Endothelial cell of hepatic sinusoid (primary cell): ENCODE data around the gene HSD17B12.

ENCODE experiments used
- in situ Hi-C: cut with HindIII; loops from 2 replicates; pipeline ENCODE4 v1.10.0; 2017; ENCODE audit warnings: low sequenced_read_pairs

The HSD17B12 gene

DNA sequence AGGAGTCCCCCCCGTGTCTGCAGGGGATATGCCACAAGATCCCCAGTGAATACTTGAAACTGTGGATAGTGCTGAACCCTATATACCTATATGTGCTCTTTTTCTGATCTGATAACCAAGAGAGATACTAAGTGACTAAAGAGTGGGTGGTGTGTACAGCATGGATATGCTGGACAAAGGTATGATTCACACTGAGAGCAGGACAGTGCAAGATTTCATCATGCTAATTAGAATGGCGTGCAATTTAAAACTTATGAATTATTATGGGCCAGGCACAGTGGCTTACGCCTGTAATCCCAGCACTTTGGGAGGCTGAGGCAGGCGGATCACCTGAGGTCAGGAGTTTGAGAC is 109.9 kb downstream of the HSD17B12 start:
- in situ Hi-C loops, result no loop called here

DNA sequence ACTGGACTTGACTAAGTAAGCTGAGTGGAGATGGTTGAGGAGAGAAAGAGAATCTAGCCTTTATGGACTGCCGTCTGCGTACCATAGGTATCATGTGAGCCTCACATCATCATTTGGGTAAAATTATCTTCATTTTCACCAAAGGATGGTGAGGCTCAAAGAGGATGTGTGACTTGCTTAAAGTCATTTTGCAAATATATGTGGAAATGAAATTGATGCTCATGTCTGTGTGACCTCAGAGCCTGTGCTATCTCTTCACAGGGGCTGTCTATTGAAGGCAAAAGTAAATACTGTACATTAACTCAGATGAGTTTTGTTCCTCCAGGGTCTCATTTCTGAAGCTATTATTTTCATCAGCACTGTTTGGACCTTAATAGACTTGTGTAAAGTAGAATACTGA is 116.8 kb downstream of the HSD17B12 start:
- in situ Hi-C loops, result no loop called here

- in situ Hi-C loops, result no loop called here
Measured at GRCh38 chr11:43797866-43798265, 117.3 kb downstream of the HSD17B12 start.

GRCh38 chr11:43802509-43802908 is 122.0 kb downstream of the HSD17B12 start:
- in situ Hi-C loops, result no loop called here

DNA sequence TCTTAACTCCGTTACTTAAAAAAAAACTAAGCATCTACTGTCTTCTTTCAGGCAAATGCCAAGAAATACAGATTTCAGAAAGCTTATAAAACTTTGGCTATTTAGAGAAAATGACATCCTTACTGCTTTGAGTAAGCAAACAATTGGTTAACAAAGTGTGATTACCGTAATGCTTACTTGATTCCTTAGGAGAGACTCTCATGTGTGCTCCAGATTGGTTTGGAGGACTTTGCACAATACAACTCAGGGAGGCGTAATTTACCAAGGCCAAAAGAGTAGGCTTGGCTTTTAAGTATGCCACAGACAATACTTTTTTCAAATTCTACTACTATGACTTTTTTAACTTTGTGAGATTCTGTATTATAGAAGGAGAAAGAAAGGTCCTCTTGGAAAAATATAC is 123.2 kb downstream of the HSD17B12 start:
- in situ Hi-C loops, result no loop called here

- in situ Hi-C loops, result no loop called here
Measured at GRCh38 chr11:43806976-43807375, 126.4 kb downstream of the HSD17B12 start.

DNA sequence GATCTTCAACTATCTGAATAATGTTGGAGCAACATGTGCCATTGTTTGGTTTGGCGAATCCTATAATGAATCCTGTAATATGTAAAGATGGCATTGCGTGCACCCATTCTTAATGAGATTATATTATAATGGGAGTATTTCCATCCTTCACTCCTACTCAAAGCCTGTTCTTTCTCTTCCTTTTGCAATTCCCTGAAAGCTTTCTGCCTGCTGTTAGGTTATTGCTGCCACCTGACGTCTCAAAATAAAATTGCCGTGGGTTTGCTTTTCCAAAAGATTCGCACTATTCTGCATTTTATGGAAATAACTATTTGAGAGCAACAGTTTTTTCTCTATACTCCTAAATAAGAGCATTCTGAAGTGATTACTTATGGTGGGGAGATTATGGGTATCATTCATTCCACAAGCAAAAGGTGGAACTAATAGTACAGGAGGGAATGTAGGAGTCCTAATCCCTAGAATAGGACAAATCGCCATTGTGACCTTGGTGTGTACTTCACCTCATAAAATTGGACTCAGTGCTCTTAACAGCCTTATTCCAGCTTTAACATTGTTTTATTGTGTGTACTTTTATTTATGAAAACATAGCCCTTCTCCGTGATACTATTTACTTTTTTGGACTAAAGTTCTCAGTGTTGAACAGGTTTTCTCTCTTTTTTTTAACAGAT is 130.5 kb downstream of the HSD17B12 start:
- in situ Hi-C loops, result no loop called here

- in situ Hi-C loops, result no loop called here
Measured at GRCh38 chr11:43812471-43812870, 131.9 kb downstream of the HSD17B12 start.

- in situ Hi-C loops, result no loop called here
Measured at GRCh38 chr11:43818220-43818619, 137.7 kb downstream of the HSD17B12 start.

GRCh38 chr11:43819926-43820325 is 139.4 kb downstream of the HSD17B12 start:
- in situ Hi-C loops, result no loop called here

- in situ Hi-C loops, result no loop called here
Measured at GRCh38 chr11:43823316-43823715, 142.8 kb downstream of the HSD17B12 start.

GRCh38 chr11:43823851-43824250 is 143.3 kb downstream of the HSD17B12 start:
- in situ Hi-C loops, result no loop called here

DNA sequence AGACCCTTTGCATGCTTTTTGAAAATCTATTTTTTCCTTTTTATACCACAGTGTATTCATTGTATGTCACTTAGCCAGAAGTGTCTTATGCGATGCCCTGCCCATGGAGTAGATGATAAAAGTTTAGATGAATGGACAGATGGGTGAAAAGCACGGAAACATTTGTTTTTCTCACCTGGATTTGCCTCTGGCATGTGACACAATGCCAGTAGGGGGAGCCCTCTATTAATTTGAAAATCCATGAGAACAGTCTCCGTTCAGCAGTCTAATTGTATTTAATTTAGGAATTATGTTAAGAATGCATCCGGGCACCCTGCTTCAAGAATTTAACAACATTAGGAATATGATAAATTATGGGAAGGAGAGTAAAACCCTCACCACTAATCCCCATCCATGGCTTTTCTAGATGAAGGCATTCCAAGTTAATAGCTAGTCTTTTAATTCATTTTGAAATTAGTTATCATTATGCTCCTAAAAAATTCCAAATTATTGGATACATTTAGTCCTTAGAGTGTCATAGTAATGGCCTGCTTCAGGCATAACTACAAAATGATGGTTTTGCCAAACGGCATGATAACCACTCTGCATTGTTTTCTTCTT is 144.8 kb downstream of the HSD17B12 start:
- in situ Hi-C loops, result loop anchor here (5.0 kb wide), 1 partner anchor 38 kb away; no protein-coding TSS in a partner anchor

DNA sequence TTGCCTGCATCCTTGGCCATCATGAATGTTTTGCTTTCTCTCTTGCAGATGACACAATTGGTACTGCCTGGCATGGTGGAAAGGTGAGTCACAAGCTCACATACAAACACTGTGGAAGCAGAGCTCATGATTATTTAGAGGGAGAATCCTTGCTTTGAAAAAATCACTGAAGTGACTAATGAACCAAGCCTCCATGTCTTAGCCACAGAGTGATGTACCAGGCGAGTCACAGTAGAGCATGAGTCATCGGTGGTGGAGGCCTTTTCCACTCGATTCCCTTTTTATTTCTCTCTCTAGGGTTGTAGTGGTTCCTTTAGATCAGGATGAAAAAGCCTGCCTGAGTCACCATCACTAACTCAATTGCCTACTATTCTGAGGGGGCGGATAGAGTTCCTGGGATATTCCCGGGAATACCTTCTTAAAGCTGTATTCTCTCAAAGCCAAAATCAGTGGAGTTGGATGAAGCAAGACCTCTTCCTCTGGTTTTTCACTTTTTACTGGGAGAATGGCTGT is 150.4 kb downstream of the HSD17B12 start:
- in situ Hi-C loops, result no loop called here

- in situ Hi-C loops, result no loop called here
Measured at GRCh38 chr11:43832536-43832935, 152.0 kb downstream of the HSD17B12 start.

DNA sequence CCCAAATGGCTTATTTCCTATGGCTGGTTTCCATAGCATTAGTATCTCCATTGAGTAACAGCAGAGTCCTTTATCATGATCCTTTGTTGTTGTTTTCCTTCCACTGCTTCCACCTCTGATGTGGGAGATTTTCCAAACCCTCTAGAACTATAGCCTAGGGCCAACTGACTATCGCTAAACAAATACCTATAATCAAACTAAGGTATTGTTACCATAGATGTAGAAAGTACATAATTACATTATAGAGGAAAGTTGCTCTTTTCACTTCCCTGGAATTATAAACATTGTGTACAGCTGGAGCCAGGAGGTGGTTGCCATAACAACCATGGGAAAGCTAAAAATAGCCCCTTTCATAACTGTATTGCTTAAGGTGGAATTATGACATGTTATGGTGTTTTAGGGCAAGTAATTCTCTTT is 153.1 kb downstream of the HSD17B12 start:
- in situ Hi-C loops, result no loop called here

DNA sequence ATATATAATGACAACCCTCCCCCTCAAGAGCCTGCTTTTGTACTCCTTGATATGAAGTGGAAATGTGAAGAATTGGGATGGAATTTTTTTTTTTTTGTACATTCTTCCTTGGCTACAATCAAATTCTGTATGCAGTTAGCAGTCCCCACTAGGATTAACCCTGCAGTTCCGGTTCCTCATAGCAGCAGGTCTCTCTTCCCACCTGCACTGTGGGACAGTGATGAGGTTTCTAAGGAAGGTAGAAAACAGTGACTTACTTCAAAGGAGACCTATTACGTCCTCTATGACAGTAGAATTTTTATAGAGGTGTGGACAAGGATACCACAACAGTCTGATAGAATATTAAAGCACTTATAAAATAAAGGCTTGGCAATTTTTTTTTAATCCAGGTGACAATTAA is 153.7 kb downstream of the HSD17B12 start:
- in situ Hi-C loops, result no loop called here

DNA sequence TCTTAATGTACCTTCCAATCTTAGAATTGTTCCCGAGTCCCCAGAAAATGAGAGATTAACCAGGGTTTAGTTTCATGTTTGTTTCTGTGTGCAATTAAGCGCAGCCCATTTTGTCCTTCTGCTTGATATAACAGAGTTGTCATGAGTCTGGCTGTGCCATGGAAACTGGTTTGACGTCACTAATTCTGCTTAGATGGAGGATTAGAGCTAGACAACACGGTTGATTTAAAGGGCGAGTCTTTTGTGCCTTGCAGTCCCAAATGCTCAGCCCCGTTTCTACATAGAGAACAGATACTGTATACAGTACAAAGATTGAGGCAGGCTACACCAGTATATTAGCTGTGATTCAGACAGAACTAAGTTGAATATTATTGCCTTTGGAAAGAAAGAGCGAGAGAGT is 154.6 kb downstream of the HSD17B12 start:
- in situ Hi-C loops, result no loop called here

GRCh38 chr11:43837879-43838278 is 157.3 kb downstream of the HSD17B12 start:
- in situ Hi-C loops, result no loop called here

DNA sequence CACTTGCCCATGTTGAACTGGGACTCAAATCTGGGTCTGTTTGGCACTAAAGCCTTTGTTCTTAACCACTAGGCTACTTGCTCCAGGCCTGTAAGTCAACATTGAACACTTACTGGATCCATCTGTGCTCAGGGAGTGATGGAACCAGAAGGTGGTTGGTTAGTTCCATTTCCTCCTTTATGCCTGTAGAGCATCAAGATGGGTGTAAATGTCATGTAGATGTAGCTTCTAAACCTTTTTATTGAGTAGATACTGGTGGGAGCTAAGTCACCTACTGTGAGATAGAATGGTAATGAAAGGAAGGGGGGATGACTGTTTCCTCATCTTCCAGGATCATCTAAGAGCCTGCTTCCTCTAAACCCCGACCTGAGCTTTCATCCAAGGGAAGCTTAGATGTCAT is 161.5 kb downstream of the HSD17B12 start:
- in situ Hi-C loops, result no loop called here

GRCh38 chr11:43845816-43846215 is 165.3 kb downstream of the HSD17B12 start:
- in situ Hi-C loops, result no loop called here

DNA sequence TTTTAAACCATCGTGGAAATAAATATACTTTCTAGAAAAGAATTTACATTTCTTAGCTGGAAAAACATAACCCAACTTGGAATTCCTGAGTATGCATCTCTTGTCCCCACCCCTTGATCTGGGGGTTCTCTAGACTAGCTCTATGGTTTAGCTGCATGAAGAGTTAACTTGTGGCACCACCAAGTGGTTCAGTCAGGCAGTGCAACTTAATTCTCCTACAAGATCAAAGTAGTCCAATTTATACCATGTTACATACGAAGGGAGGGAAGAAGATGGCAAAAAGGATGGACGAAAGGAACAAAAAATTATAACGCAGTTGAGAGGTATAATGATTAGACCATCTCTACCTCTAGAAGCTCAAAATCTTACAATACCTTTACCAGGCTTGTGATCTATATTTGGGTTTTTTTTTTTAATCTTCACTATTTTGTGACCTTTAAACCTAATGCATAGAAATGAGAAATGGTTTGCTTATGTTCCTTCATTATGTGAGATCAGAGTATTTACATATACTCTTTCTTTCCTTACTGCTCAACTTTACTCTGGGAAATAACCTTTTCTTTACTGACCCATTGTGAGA is 171.6 kb downstream of the HSD17B12 start:
- in situ Hi-C loops, result no loop called here
